ENCODE data around the gene GRIK3. TPM values are rescaled to one million over a fixed set of nuclear protein-coding genes. Genes with fewer than 3 reads are reported as not detected.
"Not testable (repeated sequence)": the region's sequence is repeated elsewhere in the genome, so short reads cannot be mapped to it uniquely, and the experiment has no call there.

GRIK3 gene
- total RNA-seq, 1 donor from 2014 or later, result not detected

DNA sequence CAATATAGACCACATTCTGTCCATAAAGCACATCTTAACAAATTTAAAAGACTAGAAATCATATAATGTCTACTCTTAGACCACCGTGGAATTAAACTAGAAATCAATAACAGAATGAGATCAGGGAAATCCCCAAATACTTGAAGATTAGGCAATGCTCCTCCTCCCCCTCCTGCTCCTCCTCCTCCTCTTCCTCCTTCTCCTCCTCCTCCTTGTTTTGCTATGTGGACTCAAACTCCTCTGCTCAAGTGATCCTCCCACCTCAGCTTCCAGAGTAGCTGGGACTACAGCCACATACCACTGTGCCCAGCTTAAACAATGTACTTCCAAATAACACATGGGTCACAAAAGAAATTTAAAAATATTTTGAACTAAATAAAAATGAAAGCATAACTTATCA is 134.2 kb downstream of the GRIK3 start:
- Mint-ChIP-seq H3K27me3 (ENCODE audit: low read depth) (peaks cover 28% of the 10 kb centered on the region), H3K4me1 (no peaks in the 10 kb centered on the region), H3K27ac (no peak overlapping the region), H3K9me3 (peaks cover 8% of the 10 kb centered on the region), H3K36me3 (no peaks in the 10 kb centered on the region), H3K4me3 (no peak overlapping the region)
- no peak for DNase-seq (ENCODE audit: low spot score in 2 of 2, unreplicated experiment in 2 of 2)
- TF ChIP-seq, protein P1, sequence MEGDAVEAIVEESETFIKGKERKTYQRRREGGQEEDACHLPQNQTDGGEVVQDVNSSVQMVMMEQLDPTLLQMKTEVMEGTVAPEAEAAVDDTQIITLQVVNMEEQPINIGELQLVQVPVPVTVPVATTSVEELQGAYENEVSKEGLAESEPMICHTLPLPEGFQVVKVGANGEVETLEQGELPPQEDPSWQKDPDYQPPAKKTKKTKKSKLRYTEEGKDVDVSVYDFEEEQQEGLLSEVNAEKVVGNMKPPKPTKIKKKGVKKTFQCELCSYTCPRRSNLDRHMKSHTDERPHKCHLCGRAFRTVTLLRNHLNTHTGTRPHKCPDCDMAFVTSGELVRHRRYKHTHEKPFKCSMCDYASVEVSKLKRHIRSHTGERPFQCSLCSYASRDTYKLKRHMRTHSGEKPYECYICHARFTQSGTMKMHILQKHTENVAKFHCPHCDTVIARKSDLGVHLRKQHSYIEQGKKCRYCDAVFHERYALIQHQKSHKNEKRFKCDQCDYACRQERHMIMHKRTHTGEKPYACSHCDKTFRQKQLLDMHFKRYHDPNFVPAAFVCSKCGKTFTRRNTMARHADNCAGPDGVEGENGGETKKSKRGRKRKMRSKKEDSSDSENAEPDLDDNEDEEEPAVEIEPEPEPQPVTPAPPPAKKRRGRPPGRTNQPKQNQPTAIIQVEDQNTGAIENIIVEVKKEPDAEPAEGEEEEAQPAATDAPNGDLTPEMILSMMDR (IDR thresholded peaks at IDR 0.05; ENCODE audit: unreplicated experiment), result no peak

DNA sequence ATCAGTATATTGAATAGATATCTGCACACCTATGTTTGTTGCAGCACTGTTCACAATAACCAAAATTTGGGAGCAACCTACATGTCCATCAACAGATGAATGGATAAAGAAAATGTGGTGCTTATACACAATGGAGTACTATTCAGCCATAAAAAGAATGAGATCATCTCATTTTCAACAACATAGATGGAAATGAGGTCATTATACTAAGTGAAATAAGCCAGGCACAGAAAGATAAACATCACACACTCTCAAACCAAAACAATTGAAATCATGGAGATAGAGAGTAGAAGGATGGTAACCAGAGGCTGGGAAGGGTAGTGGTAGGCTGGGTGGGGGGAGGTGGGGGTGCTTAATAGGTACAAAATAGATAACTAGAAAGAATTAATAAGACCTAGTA is 136.5 kb downstream of the GRIK3 start:
- H3K27me3 Mint-ChIP-seq (ENCODE audit: low read depth), result peaks cover 17% of the 10 kb centered on the region
- H3K36me3 Mint-ChIP-seq; H3K4me3 Mint-ChIP-seq; H3K27ac Mint-ChIP-seq; DNase-seq (ENCODE audit: low spot score in 2 of 2, unreplicated experiment in 2 of 2); H3K4me1 Mint-ChIP-seq; H3K9me3 Mint-ChIP-seq: not testable (repeated sequence)

DNA sequence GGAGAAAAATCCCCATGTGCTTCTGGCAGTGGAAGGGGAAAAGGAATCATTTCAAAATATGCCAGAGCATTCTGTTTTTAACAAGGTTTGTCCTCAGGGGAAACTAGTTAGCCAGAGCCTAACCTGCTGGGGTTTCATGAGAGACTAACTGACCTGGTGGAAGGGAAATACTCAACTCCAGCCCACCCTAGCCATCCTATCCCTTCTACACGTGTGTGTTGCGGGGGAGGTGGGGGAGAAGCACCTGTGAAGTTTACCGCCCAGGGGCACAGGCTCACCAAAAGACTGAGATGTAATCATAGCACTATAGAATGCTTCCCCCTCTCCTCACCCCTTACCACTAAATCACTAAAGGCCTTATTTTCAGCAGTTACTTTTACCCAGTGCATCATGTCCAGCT is 139.5 kb downstream of the GRIK3 start:
- no peak overlapping the region for H3K27ac Mint-ChIP-seq
- H3K36me3 Mint-ChIP-seq, result no peaks in the 10 kb centered on the region
- H3K9me3 Mint-ChIP-seq, result no peaks in the 10 kb centered on the region
- no peak for DNase-seq (ENCODE audit: low spot score in 2 of 2, unreplicated experiment in 2 of 2)
- no peaks in the 10 kb centered on the region for H3K4me1 Mint-ChIP-seq
- peaks cover 11% of the 10 kb centered on the region for H3K27me3 Mint-ChIP-seq (ENCODE audit: low read depth)
- H3K4me3 Mint-ChIP-seq, result no peak overlapping the region
- TF ChIP-seq, protein P1 (IDR thresholded peaks at IDR 0.05; ENCODE audit: unreplicated experiment), result no peak

DNA sequence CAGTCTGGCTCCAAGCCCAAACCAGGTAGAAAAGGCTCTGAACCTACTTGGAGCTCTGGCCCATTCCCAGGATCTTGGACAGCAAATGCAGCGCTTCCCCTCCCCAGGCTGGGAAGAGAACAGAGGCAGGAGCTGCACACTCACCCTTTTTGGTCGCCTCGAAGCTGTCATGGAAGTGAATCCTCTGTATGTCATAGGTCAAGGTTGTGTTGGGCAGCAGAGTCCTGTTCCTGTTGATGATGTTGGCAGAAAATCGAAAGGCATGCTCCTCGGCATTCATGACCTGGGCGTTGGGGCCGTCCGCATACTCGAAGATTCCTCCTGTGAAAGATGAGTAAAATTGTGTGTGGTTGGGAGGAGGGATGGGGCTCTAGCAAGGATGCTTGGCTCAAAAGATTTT is 143.5 kb downstream of the GRIK3 start:
- peak in 1 of 2 experiments; percentile 34 for DNase-seq (ENCODE audit: low spot score in 2 of 2, unreplicated experiment in 2 of 2)
- peaks cover 22% of the 10 kb centered on the region for H3K27me3 Mint-ChIP-seq (ENCODE audit: low read depth)
- H3K9me3 Mint-ChIP-seq, result no peaks in the 10 kb centered on the region
- TF ChIP-seq, protein P1 (IDR thresholded peaks at IDR 0.05; ENCODE audit: unreplicated experiment), result no peak
- no peak overlapping the region for H3K27ac Mint-ChIP-seq
- H3K4me1 Mint-ChIP-seq, result no peaks in the 10 kb centered on the region
- H3K4me3 Mint-ChIP-seq, result no peak overlapping the region
- H3K36me3 Mint-ChIP-seq, result no peaks in the 10 kb centered on the region

DNA sequence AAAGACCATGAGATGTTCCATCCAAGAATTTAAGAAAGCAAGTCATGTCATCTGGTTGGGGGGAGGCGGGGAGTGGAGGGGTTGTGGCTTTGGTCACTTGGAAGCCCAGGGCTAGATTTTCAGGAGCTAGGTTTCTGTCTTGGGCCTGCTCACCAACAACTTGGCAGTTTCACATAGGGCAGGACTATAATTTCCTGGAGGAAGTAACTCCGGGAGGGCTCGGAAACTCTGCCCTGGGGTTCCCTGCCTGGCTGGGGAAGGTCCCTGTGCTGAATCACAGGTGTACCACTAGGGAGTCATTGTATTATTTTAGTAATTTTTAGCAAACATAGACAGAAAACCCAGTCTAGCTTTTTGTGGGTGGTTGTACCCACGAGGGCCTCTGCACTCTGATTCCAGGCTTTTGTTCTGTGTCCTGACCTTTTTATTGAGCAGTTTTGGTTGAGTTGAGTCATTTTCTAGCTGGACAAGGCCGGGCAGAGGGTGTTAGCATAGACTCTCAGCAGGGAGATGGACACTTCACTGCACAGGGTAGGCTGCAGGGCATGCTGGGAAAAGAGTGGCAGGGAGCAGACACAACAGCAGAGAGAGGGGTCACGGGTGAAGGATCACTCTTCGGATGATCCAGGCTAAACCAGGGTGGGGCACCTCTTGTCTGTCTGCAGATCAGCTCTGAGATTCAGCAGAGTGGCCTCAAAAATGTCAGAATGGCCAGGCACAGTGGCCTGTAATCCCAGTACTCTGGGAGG is 144.7 kb downstream of the GRIK3 start:
- no peaks in the 10 kb centered on the region for H3K36me3 Mint-ChIP-seq
- peaks cover 22% of the 10 kb centered on the region for H3K27me3 Mint-ChIP-seq (ENCODE audit: low read depth)
- no peaks in the 10 kb centered on the region for H3K4me1 Mint-ChIP-seq
- TF ChIP-seq, protein P1 (IDR thresholded peaks at IDR 0.05; ENCODE audit: unreplicated experiment), result no peak
- no peak overlapping the region for H3K27ac Mint-ChIP-seq
- H3K9me3 Mint-ChIP-seq, result no peaks in the 10 kb centered on the region
- no peak for DNase-seq (ENCODE audit: low spot score in 2 of 2, unreplicated experiment in 2 of 2)
- H3K4me3 Mint-ChIP-seq, result no peak overlapping the region

DNA sequence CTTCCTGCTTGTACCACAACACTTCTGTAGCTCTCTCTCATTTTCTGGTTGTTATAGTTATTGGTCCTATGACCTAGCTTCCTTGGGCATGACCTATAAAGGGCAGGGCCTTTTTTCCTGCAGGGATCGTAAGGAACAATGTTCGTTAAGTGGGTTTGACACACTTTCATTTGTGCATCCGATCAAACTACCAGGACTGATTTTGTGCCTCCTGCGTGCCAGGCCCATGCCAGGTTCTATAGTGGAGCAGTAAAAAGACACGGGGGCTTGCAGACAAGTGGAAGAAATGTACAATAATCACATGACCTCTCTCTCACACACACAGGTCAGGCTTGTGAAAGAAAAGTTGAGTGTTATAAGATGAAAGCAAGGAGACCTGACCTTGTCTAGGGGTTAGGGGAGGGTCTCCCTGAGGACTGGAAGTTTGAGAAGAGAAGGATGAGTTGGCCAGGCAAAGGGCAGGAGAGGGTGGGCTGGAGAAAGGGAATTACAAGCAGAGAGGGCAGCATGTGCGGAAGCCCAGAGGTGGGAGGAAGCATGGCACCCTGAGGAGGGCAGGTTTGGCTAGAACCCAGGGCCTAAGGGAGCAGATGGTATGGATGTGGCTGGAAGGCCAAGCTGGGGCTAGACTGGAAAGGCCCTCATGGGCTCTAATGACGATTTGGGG is 145.4 kb downstream of the GRIK3 start:
- DNase-seq (ENCODE audit: low spot score in 2 of 2, unreplicated experiment in 2 of 2), result peak in 1 of 2 experiments; percentile 26
- H3K27me3 Mint-ChIP-seq (ENCODE audit: low read depth), result peaks cover 24% of the 10 kb centered on the region
- no peaks in the 10 kb centered on the region for H3K36me3 Mint-ChIP-seq
- TF ChIP-seq, protein P1 (IDR thresholded peaks at IDR 0.05; ENCODE audit: unreplicated experiment), result no peak
- H3K9me3 Mint-ChIP-seq, result no peaks in the 10 kb centered on the region
- H3K4me3 Mint-ChIP-seq, result no peak overlapping the region
- no peak overlapping the region for H3K27ac Mint-ChIP-seq
- H3K4me1 Mint-ChIP-seq, result no peaks in the 10 kb centered on the region
